Measurements from ENCODE around the gene IMPG2.

IMPG2 gene

GRCh38 chr3:101320475-101320874, at the start of gene IMPG2:
Gene IMPG2 (minus strand): TSS chr3:101320575. CDS start chr3:101320372, 203 bp downstream.
- no peak for DNase-seq (ENCODE audit: low read depth in 2 of 2)
- TF ChIP-seq CTCF (IDR thresholded peaks at IDR 0.05; ENCODE audit: low read depth, low read length): no peak
- no peak within 1 kb of the TSS for H3K4me3 ChIP-seq (replicated peaks in 1 of 2; ENCODE audit: low read depth in 2 of 2, low read length in 2 of 2)

GRCh38 chr3:101362406-101362805, 42.0 kb upstream of the IMPG2 start:
- no peak overlapping the region for H3K4me3 ChIP-seq (replicated peaks in 1 of 2; ENCODE audit: low read depth in 2 of 2, low read length in 2 of 2)
- DNase-seq (ENCODE audit: low read depth in 2 of 2): no peak
- TF ChIP-seq CTCF (IDR thresholded peaks at IDR 0.05; ENCODE audit: low read depth, low read length): no peak

- peak; percentile 2 to 51 for DNase-seq (ENCODE audit: low read depth in 2 of 2)
- TF ChIP-seq CTCF (IDR thresholded peaks at IDR 0.05; ENCODE audit: low read depth, low read length): no peak
- H3K4me3 ChIP-seq (replicated peaks in 1 of 2; ENCODE audit: low read depth in 2 of 2, low read length in 2 of 2): no peak overlapping the region
These were observed 31.5 kb upstream of the IMPG2 start for GRCh38 chr3:101351829-101352228.

- DNase-seq (ENCODE audit: low read depth in 2 of 2): peak in 1 of 2 donors; percentile 4
- no peak overlapping the region for H3K4me3 ChIP-seq (replicated peaks in 1 of 2; ENCODE audit: low read depth in 2 of 2, low read length in 2 of 2)
- no peak for TF ChIP-seq CTCF (IDR thresholded peaks at IDR 0.05; ENCODE audit: low read depth, low read length)
These were observed 20.2 kb upstream of the IMPG2 start for GRCh38 chr3:101340591-101340990.

GRCh38 chr3:101333883-101334282, 13.5 kb upstream of the IMPG2 start:
- no peak overlapping the region for H3K4me3 ChIP-seq (replicated peaks in 1 of 2; ENCODE audit: low read depth in 2 of 2, low read length in 2 of 2)
- DNase-seq (ENCODE audit: low read depth in 2 of 2): no peak
- no peak for TF ChIP-seq CTCF (IDR thresholded peaks at IDR 0.05; ENCODE audit: low read depth, low read length)

GRCh38 chr3:101329016-101329673, 8.8 kb upstream of the IMPG2 start:
- DNase-seq (ENCODE audit: low read depth in 2 of 2): no peak
- no peak overlapping the region for H3K4me3 ChIP-seq (replicated peaks in 1 of 2; ENCODE audit: low read depth in 2 of 2, low read length in 2 of 2)
- TF ChIP-seq CTCF (IDR thresholded peaks at IDR 0.05; ENCODE audit: low read depth, low read length): no peak
